ENCODE data around the gene TMEM156.
"Not testable (repeated sequence)": the region's sequence is repeated elsewhere in the genome, so short reads cannot be mapped to it uniquely, and the experiment has no call there.

The TMEM156 gene

GRCh38 chr4:38955957-38956356 is 76.3 kb downstream of the TMEM156 start:
- DNase-seq (ENCODE audit: low read depth): no peak

GRCh38 chr4:38954727-38955126 is 77.5 kb downstream of the TMEM156 start:
- no peak for DNase-seq (ENCODE audit: low read depth)

GRCh38 chr4:38952017-38952416 is 80.2 kb downstream of the TMEM156 start:
- DNase-seq (ENCODE audit: low read depth): no peak

- DNase-seq (ENCODE audit: low read depth): no peak
Observed at GRCh38 chr4:38951598-38951997, 80.6 kb downstream of the TMEM156 start.

GRCh38 chr4:38950734-38951133 is 81.5 kb downstream of the TMEM156 start:
- no peak for DNase-seq (ENCODE audit: low read depth)

GRCh38 chr4:38950159-38950558 is 82.0 kb downstream of the TMEM156 start:
- no peak for DNase-seq (ENCODE audit: low read depth)

- peak; percentile 2 for DNase-seq (ENCODE audit: low read depth)
Observed at GRCh38 chr4:38949411-38950051, 82.7 kb downstream of the TMEM156 start.

GRCh38 chr4:38948551-38948950 is 83.7 kb downstream of the TMEM156 start:
- DNase-seq (ENCODE audit: low read depth): no peak

GRCh38 chr4:38946919-38947318 is 85.3 kb downstream of the TMEM156 start:
- DNase-seq (ENCODE audit: low read depth): no peak

- no peak for DNase-seq (ENCODE audit: low read depth)
Observed at GRCh38 chr4:38944440-38944839, 87.8 kb downstream of the TMEM156 start.

GRCh38 chr4:38943343-38943742 is 88.9 kb downstream of the TMEM156 start:
- no peak for DNase-seq (ENCODE audit: low read depth)

GRCh38 chr4:38941906-38942305 is 90.3 kb downstream of the TMEM156 start:
- not testable (repeated sequence) for DNase-seq (ENCODE audit: low read depth)

- DNase-seq (ENCODE audit: low read depth): no peak
Observed at GRCh38 chr4:38940476-38940875, 91.7 kb downstream of the TMEM156 start.

GRCh38 chr4:38939165-38939564 is 93.0 kb downstream of the TMEM156 start:
- no peak for DNase-seq (ENCODE audit: low read depth)

- no peak for DNase-seq (ENCODE audit: low read depth)
Observed at GRCh38 chr4:38935391-38936073, 96.7 kb downstream of the TMEM156 start.

- DNase-seq (ENCODE audit: low read depth): no peak
Observed at GRCh38 chr4:38931125-38931524, 101.1 kb downstream of the TMEM156 start.

GRCh38 chr4:38930707-38931106 is 101.5 kb downstream of the TMEM156 start:
- DNase-seq (ENCODE audit: low read depth): no peak

GRCh38 chr4:38930204-38930603 is 102.0 kb downstream of the TMEM156 start:
- DNase-seq (ENCODE audit: low read depth): no peak

GRCh38 chr4:38928974-38929373 is 103.2 kb downstream of the TMEM156 start:
- DNase-seq (ENCODE audit: low read depth): no peak

- DNase-seq (ENCODE audit: low read depth): no peak
Observed at GRCh38 chr4:38928568-38928967, 103.6 kb downstream of the TMEM156 start.

GRCh38 chr4:38926896-38927295 is 105.3 kb downstream of the TMEM156 start:
- DNase-seq (ENCODE audit: low read depth): no peak

- DNase-seq (ENCODE audit: low read depth): no peak
Observed at GRCh38 chr4:38925492-38926413, 106.5 kb downstream of the TMEM156 start.

GRCh38 chr4:38924353-38924752 is 107.9 kb downstream of the TMEM156 start:
- no peak for DNase-seq (ENCODE audit: low read depth)

Measured in activated T-cell treated with anti-CD3 and anti-CD28 coated beads for 1 hour (primary cell).